GM21367 (cell line): ENCODE results near the gene ESRRB.

Experiments
- ATAC-seq: cut with Tn5 transposase; IDR thresholded peaks from one replicate; pipeline ENCODE4 v1.9.1; 2021; ENCODE audit not compliant: unreplicated experiment

The ESRRB gene

GRCh38 chr14:76439237-76439775 lies 63.4 kb downstream of the ESRRB start:
- no peak for ATAC-seq

GRCh38 chr14:76446486-76446885 lies 70.5 kb downstream of the ESRRB start:
- no peak for ATAC-seq

GRCh38 chr14:76446921-76447320 lies 71.0 kb downstream of the ESRRB start:
- no peak for ATAC-seq

GRCh38 chr14:76450476-76450875 lies 74.5 kb downstream of the ESRRB start:
- no peak for ATAC-seq

GRCh38 chr14:76456200-76456599 lies 80.3 kb downstream of the ESRRB start:
- ATAC-seq = no peak

- ATAC-seq = no peak
Measured at GRCh38 chr14:76456891-76457586, 81.1 kb downstream of the ESRRB start.

GRCh38 chr14:76457841-76458240 lies 81.9 kb downstream of the ESRRB start:
- no peak for ATAC-seq

- ATAC-seq = no peak
Measured at GRCh38 chr14:76461886-76462285, 85.9 kb downstream of the ESRRB start.

GRCh38 chr14:76462330-76462729 lies 86.4 kb downstream of the ESRRB start:
- no peak for ATAC-seq

- no peak for ATAC-seq
Measured at GRCh38 chr14:76463105-76463504, 87.2 kb downstream of the ESRRB start.

GRCh38 chr14:76464856-76465255 lies 88.9 kb downstream of the ESRRB start:
- no peak for ATAC-seq

- no peak for ATAC-seq
Measured at GRCh38 chr14:76465664-76466063, 89.7 kb downstream of the ESRRB start.

- no peak for ATAC-seq
Measured at GRCh38 chr14:76467711-76468155, 91.8 kb downstream of the ESRRB start.

- no peak for ATAC-seq
Measured at GRCh38 chr14:76472199-76472723, 96.3 kb downstream of the ESRRB start.

GRCh38 chr14:76473481-76474263 lies 97.7 kb downstream of the ESRRB start:
- ATAC-seq = no peak

GRCh38 chr14:76480426-76480825 lies 104.5 kb downstream of the ESRRB start:
- ATAC-seq = no peak

GRCh38 chr14:76484355-76484754 lies 108.4 kb downstream of the ESRRB start:
- ATAC-seq = no peak

- ATAC-seq = no peak
Measured at GRCh38 chr14:76486251-76486743, 110.4 kb downstream of the ESRRB start.

GRCh38 chr14:76488551-76488950 lies 112.6 kb downstream of the ESRRB start:
- ATAC-seq = no peak

- ATAC-seq = no peak
Measured at GRCh38 chr14:76489667-76490066, 113.7 kb downstream of the ESRRB start.

GRCh38 chr14:76490111-76490510 lies 114.2 kb downstream of the ESRRB start:
- no peak for ATAC-seq

- no peak for ATAC-seq
Measured at GRCh38 chr14:76490735-76491134, 114.8 kb downstream of the ESRRB start.
